ENCODE results near the gene UNG. TPM values are rescaled to one million over a fixed set of nuclear protein-coding genes. Genes with fewer than 3 reads are reported as not detected.

UNG gene
- total RNA-seq, 1 experiment from 2014 or later: 74.4 TPM

GRCh38 chr12:109154451-109155438 is 57.3 kb downstream of the UNG start:
- H3K36me3 ChIP-seq (ENCODE audit: control insufficient read depth, insufficient read depth, low read length): no peaks in the 10 kb centered on the region
- H3K4me1 ChIP-seq (ENCODE audit: control insufficient read depth, insufficient read depth, low read length): no peaks in the 10 kb centered on the region
- no TSS peak for BruUV-seq (replicated peaks)
- intact Hi-C loops (cut with micrococcal nuclease; ENCODE audit: unreplicated experiment) (no loop called here), in situ Hi-C loops (cut with HindIII; ENCODE audit: low pct_unique_long_range_greater_than_20kb, low sequenced_read_pairs) (no loop called here)
- peak overlapping the region; percentile 61 for H3K27ac ChIP-seq (ENCODE audit: low read length)
- no peaks in the 10 kb centered on the region for H3K9me3 ChIP-seq (ENCODE audit: control insufficient read depth, insufficient read depth, low read depth, low read length)
- DNase-seq (ENCODE audit: low read depth, low spot score) (peak; percentile 22), ATAC-seq (peak; percentile 98)
- H3K27me3 ChIP-seq (ENCODE audit: control insufficient read depth, insufficient read depth, low read length): no peaks in the 10 kb centered on the region
- peak overlapping the region; percentile 71 to 88 for H3K4me3 ChIP-seq (ENCODE audit: low read depth in 2 of 2, low read length in 2 of 2)
- ChIA-PET CTCF (interaction anchor here (0.6 to 1.1 kb wide), 4 partner anchors 24 to 230 kb away, joined by 3 to 7 read pairs (median 4); no protein-coding TSS in a partner anchor), POLR2A (interaction anchor here (0.6 kb wide), 2 partner anchors 35 to 306 kb away, joined by 4 to 9 read pairs; no protein-coding TSS in a partner anchor)
- TF ChIP-seq CTCF (IDR thresholded peaks at IDR 0.05) (no peak), POLR2AphosphoS5 (IDR thresholded peaks at IDR 0.05; ENCODE audit: low read depth, low read length) (0 out of 2 replicates have a peak, but pooled peaks have one; percentile 34), TCF7L2 (IDR thresholded peaks at IDR 0.05; ENCODE audit: low read depth, low read length) (0 out of 2 replicates have a peak, but pooled peaks have one; percentile 21), SIN3A (IDR thresholded peaks at IDR 0.05; ENCODE audit: borderline replicate concordance, insufficient read depth, low read depth, low read length) (no peak)
- TF ChIP-seq, protein P1, sequence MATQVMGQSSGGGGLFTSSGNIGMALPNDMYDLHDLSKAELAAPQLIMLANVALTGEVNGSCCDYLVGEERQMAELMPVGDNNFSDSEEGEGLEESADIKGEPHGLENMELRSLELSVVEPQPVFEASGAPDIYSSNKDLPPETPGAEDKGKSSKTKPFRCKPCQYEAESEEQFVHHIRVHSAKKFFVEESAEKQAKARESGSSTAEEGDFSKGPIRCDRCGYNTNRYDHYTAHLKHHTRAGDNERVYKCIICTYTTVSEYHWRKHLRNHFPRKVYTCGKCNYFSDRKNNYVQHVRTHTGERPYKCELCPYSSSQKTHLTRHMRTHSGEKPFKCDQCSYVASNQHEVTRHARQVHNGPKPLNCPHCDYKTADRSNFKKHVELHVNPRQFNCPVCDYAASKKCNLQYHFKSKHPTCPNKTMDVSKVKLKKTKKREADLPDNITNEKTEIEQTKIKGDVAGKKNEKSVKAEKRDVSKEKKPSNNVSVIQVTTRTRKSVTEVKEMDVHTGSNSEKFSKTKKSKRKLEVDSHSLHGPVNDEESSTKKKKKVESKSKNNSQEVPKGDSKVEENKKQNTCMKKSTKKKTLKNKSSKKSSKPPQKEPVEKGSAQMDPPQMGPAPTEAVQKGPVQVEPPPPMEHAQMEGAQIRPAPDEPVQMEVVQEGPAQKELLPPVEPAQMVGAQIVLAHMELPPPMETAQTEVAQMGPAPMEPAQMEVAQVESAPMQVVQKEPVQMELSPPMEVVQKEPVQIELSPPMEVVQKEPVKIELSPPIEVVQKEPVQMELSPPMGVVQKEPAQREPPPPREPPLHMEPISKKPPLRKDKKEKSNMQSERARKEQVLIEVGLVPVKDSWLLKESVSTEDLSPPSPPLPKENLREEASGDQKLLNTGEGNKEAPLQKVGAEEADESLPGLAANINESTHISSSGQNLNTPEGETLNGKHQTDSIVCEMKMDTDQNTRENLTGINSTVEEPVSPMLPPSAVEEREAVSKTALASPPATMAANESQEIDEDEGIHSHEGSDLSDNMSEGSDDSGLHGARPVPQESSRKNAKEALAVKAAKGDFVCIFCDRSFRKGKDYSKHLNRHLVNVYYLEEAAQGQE (IDR thresholded peaks at IDR 0.05; ENCODE audit: insufficient read depth in 1 of 2, low read depth in 2 of 2, low read length in 1 of 2): no peak

DNA sequence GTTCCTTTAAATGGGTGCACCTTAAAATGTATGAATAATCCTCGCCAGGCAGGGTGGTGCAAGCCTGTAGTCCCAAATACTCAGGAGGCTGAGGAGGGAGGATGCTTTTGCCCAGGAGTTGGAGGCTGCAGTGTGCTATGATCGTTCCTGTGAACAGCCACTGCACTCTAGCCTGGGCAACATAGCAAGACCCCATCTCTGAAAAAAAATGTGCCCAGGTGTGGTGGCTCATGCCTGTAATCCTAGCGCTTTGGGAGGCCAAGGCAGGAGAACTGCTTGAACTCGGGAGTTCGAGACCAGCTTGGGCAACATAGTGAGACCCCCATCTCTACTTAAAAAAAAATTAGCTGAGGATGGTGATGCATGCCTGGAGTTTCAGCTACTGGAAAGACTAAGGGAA is 58.6 kb downstream of the UNG start:
- H3K36me3 ChIP-seq (ENCODE audit: control insufficient read depth, insufficient read depth, low read length): no peaks in the 10 kb centered on the region
- in situ Hi-C loops (cut with HindIII; ENCODE audit: low pct_unique_long_range_greater_than_20kb, low sequenced_read_pairs) (no loop called here), intact Hi-C loops (cut with micrococcal nuclease; ENCODE audit: unreplicated experiment) (no loop called here)
- no peak overlapping the region for H3K4me3 ChIP-seq (ENCODE audit: low read depth in 2 of 2, low read length in 2 of 2)
- ChIA-PET CTCF (no interaction called here), POLR2A (interaction anchor here (0.7 kb wide), 1 partner anchor 536 kb away, joined by 13 read pairs; no protein-coding TSS in a partner anchor)
- TF ChIP-seq TCF7L2 (IDR thresholded peaks at IDR 0.05; ENCODE audit: low read depth, low read length): no peak
- no peak for TF ChIP-seq POLR2AphosphoS5 (IDR thresholded peaks at IDR 0.05; ENCODE audit: low read depth, low read length)
- no peak for TF ChIP-seq CTCF (IDR thresholded peaks at IDR 0.05)
- TF ChIP-seq, protein P1 (IDR thresholded peaks at IDR 0.05; ENCODE audit: insufficient read depth in 1 of 2, low read depth in 2 of 2, low read length in 1 of 2): no peak
- no peak for TF ChIP-seq SIN3A (IDR thresholded peaks at IDR 0.05; ENCODE audit: borderline replicate concordance, insufficient read depth, low read depth, low read length)
- no peak overlapping the region for H3K27ac ChIP-seq (ENCODE audit: low read length)
- H3K4me1 ChIP-seq (ENCODE audit: control insufficient read depth, insufficient read depth, low read length): no peaks in the 10 kb centered on the region
- ATAC-seq (no peak), DNase-seq (ENCODE audit: low read depth, low spot score) (no peak)
- no peaks in the 10 kb centered on the region for H3K27me3 ChIP-seq (ENCODE audit: control insufficient read depth, insufficient read depth, low read length)
- H3K9me3 ChIP-seq (ENCODE audit: control insufficient read depth, insufficient read depth, low read depth, low read length): no peaks in the 10 kb centered on the region
- no TSS peak for BruUV-seq (replicated peaks)
